Body of pancreas (tissue), 4 donors: ENCODE measurements around the gene DPYSL4.

Experiments
- POLR2A ChIP-seq, 3 donors: fragments of 450-650 bp; IDR thresholded peaks; one replicate each; pipeline ENCODE4 v1.6.1; 2016; ENCODE audit warnings: antibody characterized with exemption in 3 of 3, mild to moderate bottlenecking in 2 of 3
- TF ChIP-seq, protein P1 (sequence below), 7 experiments: fragments of 450-650 bp in 4 of 7; fragments of 200-600 bp in 3 of 7; sonication (generic) in 3 of 7; IDR thresholded peaks; one replicate each; pipeline ENCODE4 v1.5.1; 2016 to 2019; ENCODE audit warnings: antibody characterized with exemption in 7 of 7

- TF ChIP-seq, protein P1, sequence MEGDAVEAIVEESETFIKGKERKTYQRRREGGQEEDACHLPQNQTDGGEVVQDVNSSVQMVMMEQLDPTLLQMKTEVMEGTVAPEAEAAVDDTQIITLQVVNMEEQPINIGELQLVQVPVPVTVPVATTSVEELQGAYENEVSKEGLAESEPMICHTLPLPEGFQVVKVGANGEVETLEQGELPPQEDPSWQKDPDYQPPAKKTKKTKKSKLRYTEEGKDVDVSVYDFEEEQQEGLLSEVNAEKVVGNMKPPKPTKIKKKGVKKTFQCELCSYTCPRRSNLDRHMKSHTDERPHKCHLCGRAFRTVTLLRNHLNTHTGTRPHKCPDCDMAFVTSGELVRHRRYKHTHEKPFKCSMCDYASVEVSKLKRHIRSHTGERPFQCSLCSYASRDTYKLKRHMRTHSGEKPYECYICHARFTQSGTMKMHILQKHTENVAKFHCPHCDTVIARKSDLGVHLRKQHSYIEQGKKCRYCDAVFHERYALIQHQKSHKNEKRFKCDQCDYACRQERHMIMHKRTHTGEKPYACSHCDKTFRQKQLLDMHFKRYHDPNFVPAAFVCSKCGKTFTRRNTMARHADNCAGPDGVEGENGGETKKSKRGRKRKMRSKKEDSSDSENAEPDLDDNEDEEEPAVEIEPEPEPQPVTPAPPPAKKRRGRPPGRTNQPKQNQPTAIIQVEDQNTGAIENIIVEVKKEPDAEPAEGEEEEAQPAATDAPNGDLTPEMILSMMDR (IDR thresholded peaks at IDR 0.05): no peak
- no peak for TF ChIP-seq POLR2A (IDR thresholded peaks at IDR 0.05)
Observed at GRCh38 chr10:132184816-132185593, 1.7 kb upstream of the DPYSL4 start.
